ENCODE measurements around the gene CARM1. TPM values are rescaled to one million over a fixed set of nuclear protein-coding genes. Genes with fewer than 3 reads are reported as not detected.
A peak's percentile ranks its signal among the peaks of the same experiment; 100 is the strongest.

CARM1 gene
- total RNA-seq, result 29.3 and 39.4 TPM in 2 replicates

DNA sequence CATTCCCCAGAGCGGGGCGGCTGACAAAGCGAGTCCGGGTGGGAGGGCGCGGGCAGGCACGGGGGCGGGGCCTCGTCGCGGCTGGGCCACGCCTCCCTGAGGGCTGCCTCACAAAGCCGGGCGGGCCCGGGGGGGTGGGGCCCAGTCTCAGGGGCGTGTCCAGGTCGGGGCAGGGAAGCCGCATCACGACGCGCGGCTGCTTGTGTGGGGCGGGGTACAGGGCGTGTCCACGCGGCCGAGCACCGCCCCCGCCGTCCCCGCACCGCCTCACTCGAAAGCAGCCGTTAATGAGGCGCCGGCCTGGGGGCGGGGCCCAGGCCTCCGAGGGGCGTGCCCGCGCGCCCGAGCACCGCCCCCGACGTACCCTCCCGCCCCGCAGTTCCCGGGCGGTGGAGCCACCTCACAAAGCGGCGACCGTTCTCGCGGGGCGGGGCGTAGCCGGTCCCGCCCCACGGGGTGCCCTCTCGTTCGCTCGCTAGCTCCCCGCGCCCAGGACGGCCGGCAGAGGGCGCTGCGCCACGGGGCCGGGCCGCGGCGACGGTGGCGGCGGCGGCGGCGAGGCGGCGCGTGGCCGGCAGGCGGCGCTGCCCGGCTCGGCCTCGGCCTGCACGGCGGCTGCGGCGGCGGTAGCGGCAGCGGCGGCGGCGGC is at the start of gene CARM1:
Gene CARM1, plus strand, starts transcription at position 599 of the 649 bp plus-strand sequence. CDS start 150 bp downstream, outside the sequence.
- TF ChIP-seq, protein P1, sequence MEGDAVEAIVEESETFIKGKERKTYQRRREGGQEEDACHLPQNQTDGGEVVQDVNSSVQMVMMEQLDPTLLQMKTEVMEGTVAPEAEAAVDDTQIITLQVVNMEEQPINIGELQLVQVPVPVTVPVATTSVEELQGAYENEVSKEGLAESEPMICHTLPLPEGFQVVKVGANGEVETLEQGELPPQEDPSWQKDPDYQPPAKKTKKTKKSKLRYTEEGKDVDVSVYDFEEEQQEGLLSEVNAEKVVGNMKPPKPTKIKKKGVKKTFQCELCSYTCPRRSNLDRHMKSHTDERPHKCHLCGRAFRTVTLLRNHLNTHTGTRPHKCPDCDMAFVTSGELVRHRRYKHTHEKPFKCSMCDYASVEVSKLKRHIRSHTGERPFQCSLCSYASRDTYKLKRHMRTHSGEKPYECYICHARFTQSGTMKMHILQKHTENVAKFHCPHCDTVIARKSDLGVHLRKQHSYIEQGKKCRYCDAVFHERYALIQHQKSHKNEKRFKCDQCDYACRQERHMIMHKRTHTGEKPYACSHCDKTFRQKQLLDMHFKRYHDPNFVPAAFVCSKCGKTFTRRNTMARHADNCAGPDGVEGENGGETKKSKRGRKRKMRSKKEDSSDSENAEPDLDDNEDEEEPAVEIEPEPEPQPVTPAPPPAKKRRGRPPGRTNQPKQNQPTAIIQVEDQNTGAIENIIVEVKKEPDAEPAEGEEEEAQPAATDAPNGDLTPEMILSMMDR (conservative IDR thresholded peaks at IDR 0.05; ENCODE audit: low read depth, low read length), result peak; percentile 46
- no peak for DNase-seq (ENCODE audit: low read depth)
- peak within 1 kb of the TSS; percentile 89 for H3K4me3 ChIP-seq (ENCODE audit: low read depth, low read length)

DNA sequence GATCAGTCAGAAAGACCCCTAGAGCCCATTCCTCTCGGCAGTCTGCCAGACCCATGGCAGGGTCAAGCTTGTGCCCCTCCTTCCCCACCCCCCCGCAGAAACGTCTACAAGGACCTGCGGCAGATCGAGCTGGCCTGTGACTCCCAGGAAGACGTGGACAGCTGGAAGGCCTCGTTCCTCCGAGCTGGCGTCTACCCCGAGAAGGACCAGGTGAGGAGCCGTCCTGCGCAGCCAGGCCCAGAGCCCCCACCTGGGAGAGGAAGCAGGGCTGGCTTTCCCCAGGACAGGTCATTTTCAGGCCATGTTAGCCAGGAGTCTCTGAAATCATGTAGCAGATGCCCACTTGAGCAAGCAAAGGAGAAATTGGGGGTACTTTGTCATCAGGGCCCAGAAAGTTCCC is 47.7 kb upstream of the CARM1 start:
- H3K4me3 ChIP-seq (ENCODE audit: low read depth, low read length), result no peak overlapping the region
- TF ChIP-seq, protein P1 (conservative IDR thresholded peaks at IDR 0.05; ENCODE audit: low read depth, low read length), result no peak
- no peak for DNase-seq (ENCODE audit: low read depth)

DNA sequence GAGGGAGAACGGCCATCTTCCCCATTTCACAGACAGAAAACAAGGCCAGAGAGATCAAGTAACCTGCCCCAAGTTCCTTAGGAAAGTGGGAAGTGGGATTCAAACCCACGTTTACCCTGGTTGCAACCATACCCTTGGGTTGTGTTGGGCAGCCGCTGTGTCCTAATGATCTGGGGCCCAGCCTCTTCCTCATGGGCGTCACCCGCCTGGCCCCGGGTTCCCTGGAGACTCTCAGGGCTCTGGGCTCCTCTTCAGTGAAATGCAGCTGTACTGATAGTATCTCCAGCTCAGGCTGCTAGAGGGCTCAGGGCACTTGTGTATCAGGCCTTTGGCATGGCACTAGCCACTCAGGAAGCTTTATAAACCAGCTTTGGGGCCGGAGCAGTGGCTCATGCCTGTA is 45.1 kb upstream of the CARM1 start:
- H3K4me3 ChIP-seq (ENCODE audit: low read depth, low read length), result no peak overlapping the region
- DNase-seq (ENCODE audit: low read depth), result no peak
- TF ChIP-seq, protein P1 (conservative IDR thresholded peaks at IDR 0.05; ENCODE audit: low read depth, low read length), result no peak

DNA sequence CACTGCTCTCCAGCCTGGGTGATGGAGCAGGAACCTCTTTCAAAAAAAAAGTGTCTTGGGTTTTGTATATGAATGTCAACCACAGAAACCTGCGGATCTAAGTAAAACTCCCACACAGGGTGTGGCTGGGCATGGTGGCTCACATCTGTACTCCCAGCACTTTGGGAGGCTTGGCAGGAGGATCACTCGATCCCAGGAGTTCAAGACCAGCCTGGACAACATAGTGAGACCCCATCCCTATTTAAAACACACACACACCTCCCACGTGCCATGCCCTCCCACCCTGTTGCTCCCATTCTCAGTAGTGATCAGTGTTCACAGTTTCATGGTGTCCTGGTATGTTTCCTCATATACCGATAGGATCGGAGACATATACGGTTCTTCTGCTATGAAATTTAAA is 44.5 kb upstream of the CARM1 start:
- TF ChIP-seq, protein P1 (conservative IDR thresholded peaks at IDR 0.05; ENCODE audit: low read depth, low read length), result no peak
- no peak for DNase-seq (ENCODE audit: low read depth)
- H3K4me3 ChIP-seq (ENCODE audit: low read depth, low read length), result no peak overlapping the region

GRCh38 chr19:10828981-10829821 is 42.2 kb upstream of the CARM1 start:
- no peak overlapping the region for H3K4me3 ChIP-seq (ENCODE audit: low read depth, low read length)
- DNase-seq (ENCODE audit: low read depth), result no peak
- TF ChIP-seq, protein P1 (conservative IDR thresholded peaks at IDR 0.05; ENCODE audit: low read depth, low read length), result peak; percentile 7

- no peak for DNase-seq (ENCODE audit: low read depth)
- TF ChIP-seq, protein P1 (conservative IDR thresholded peaks at IDR 0.05; ENCODE audit: low read depth, low read length), result no peak
- no peak overlapping the region for H3K4me3 ChIP-seq (ENCODE audit: low read depth, low read length)
Observed at GRCh38 chr19:10829967-10830366, 41.4 kb upstream of the CARM1 start.

All from epithelial cell of proximal tubule (primary cell).